Right lobe of liver (tissue), 4 donors: ENCODE measurements around the gene FAM53A.

ENCODE experiments used
- CTCF ChIP-seq, 4 donors: fragments of 200-600 bp in 3 of 4; fragments of 450-650 bp in 1 of 4; IDR thresholded peaks; one replicate each; pipeline versions ENCODE4 v1.5.1 to v1.8.0; 2016 to 2022; ENCODE audit warnings: antibody characterized with exemption in 4 of 4, mild to moderate bottlenecking in 2 of 4
- POLR2A ChIP-seq: fragments of 450-650 bp; IDR thresholded peaks from one replicate; pipeline ENCODE4 v1.6.1; 2017; ENCODE audit warnings: antibody characterized with exemption, mild to moderate bottlenecking
- donor health status: DM: no; HTN: no; CAD: no.
- donor health status: DM: no; HTN: no; CAD: no.
- donor health status: DM: no; HTN: yes; CAD: no.

DNA sequence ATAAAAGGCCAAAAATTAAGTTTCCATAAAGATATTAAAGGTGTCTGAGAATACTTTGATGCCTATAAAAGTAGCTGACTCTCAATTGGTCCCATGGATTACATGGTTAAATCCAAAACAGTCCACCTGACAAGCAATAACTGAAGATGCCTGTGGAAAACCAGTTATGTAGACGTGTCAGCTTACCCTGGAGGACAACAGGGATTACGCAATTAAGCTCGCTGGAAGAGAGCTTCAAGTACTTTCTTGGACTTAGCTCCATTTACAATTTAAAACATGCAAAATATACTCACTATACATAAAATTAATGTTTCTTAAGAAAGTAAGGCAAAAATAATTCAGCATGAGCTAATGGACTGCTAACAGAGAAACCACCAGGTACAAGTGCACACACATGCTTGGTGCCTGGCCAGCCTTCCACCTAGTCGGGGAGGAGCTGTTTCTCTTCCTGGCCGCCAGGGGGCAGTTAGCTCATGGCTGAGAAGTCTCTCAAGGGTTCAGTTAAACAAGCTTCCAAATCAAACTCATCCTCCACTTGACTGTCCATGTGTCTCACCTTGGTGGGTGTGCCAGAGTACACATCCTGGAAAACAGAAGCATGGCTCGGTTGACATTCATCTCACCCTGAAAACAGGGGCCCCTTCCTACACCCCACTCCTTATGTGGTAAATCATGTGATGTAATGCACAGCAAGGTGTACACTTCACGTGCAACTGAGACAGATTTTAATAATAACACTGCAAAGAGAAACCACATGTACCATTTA is 9.2 kb upstream of the FAM53A start:
- TF ChIP-seq CTCF (IDR thresholded peaks at IDR 0.05), result peak; percentile 90 to 99 (median 98)
- no peak for TF ChIP-seq POLR2A
